Testis (tissue), 3 donors: Measurements from ENCODE around the gene UBASH3B. TPM values are rescaled to one million over a fixed set of nuclear protein-coding genes. Genes with fewer than 3 reads are reported as not detected.

ENCODE experiments used
- DNase-seq: peaks from one replicate; pipeline ENCODE4 v3.0.0-alpha.2; 2019
- H3K27ac ChIP-seq, 2 donors: fragments of 200-600 bp; sonication (generic); one replicate each; pipeline ENCODE4 v1.5.1; 2019
- H3K27me3 ChIP-seq: fragments of 200-600 bp; sonication (generic); one replicate; pipeline ENCODE4 v1.5.1; 2019
- H3K36me3 ChIP-seq: fragments of 200-600 bp; sonication (generic); one replicate; pipeline ENCODE4 v1.5.1; 2017; ENCODE audit warnings: low read depth; ENCODE audit errors: missing control alignments
- H3K4me1 ChIP-seq: fragments of 200-600 bp; sonication (generic); one replicate; pipeline ENCODE4 v1.5.1; 2019
- H3K4me3 ChIP-seq, 2 donors: fragments of 200-600 bp; sonication (generic); one replicate each; pipeline ENCODE4 v1.5.1; 2017 to 2019
- H3K9me3 ChIP-seq: fragments of 200-600 bp; sonication (generic); one replicate; pipeline ENCODE4 v1.5.1; 2017
- POLR2A ChIP-seq: fragments of 450-650 bp; IDR thresholded peaks from one replicate; pipeline ENCODE4 v1.6.1; 2017; ENCODE audit warnings: antibody characterized with exemption, mild to moderate bottlenecking, moderate library complexity
- WGBS, 2 donors: methylation state at CpG; one replicate each; pipeline ENCODE4 v1.1.5; 2018; 5-methylcytosine and 5-hydroxymethylcytosine counted together
- intact Hi-C: fragments of 100-400 bp; cut with DNase I; formaldehyde crosslinking; loops from one replicate; pipeline ENCODE4 v1.15.1; 2023; ENCODE audit warnings: low total_unique reads
- polyA plus RNA-seq: library from polyadenylated mRNA; stranded (reverse); fragments of 350-450 nt; fragmentation: Illumina TruSeq; extraction: RNeasy Lipid Tissue Mini Kit (QIAGEN cat#74804); gene quantifications from one replicate; pipeline ENCODE4 v1.2.3, GENCODE V29; 2014; ENCODE audit warnings: low read depth, low replicate concordance; ENCODE audit not compliant: insufficient read depth
- total RNA-seq, 2 donors: library from RNA; depleted of rRNA; stranded (reverse); fragments of >200 nt; gene quantifications; one replicate each; pipeline ENCODE4 v1.2.3, GENCODE V29; 2016
- TF ChIP-seq, protein P1 (sequence below), 3 experiments: fragments of 450-650 bp in 2 of 3; fragments of 200-600 bp in 1 of 3; sonication (generic) in 1 of 3; IDR thresholded peaks; one replicate each; pipeline ENCODE4 v1.5.1; 2016 to 2019; ENCODE audit warnings: antibody characterized with exemption in 3 of 3, mild to moderate bottlenecking in 2 of 3, moderate library complexity in 1 of 3

The UBASH3B gene
- total and polyA plus RNA-seq, 3 donors from 2014 or later, result 3.9 to 20.4 (median 14.6) TPM

- intact Hi-C loops, result no loop called here
- WGBS, 2 donors, result 78 to 81% methylated on average over 10 of the region's 10 CpGs
- TF ChIP-seq POLR2A, result no peak
- TF ChIP-seq, protein P1, sequence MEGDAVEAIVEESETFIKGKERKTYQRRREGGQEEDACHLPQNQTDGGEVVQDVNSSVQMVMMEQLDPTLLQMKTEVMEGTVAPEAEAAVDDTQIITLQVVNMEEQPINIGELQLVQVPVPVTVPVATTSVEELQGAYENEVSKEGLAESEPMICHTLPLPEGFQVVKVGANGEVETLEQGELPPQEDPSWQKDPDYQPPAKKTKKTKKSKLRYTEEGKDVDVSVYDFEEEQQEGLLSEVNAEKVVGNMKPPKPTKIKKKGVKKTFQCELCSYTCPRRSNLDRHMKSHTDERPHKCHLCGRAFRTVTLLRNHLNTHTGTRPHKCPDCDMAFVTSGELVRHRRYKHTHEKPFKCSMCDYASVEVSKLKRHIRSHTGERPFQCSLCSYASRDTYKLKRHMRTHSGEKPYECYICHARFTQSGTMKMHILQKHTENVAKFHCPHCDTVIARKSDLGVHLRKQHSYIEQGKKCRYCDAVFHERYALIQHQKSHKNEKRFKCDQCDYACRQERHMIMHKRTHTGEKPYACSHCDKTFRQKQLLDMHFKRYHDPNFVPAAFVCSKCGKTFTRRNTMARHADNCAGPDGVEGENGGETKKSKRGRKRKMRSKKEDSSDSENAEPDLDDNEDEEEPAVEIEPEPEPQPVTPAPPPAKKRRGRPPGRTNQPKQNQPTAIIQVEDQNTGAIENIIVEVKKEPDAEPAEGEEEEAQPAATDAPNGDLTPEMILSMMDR (IDR thresholded peaks at IDR 0.05), result no peak
- no peak for DNase-seq
- no peaks in the 10 kb centered on the region for H3K27me3 ChIP-seq
- H3K9me3 ChIP-seq, result no peaks in the 10 kb centered on the region
- no peak overlapping the region for H3K4me3 ChIP-seq
- no peak overlapping the region for H3K27ac ChIP-seq
- H3K36me3 ChIP-seq, result no peaks in the 10 kb centered on the region
- H3K4me1 ChIP-seq, result no peaks in the 10 kb centered on the region
Measured at GRCh38 chr11:122843281-122844141, 188.0 kb downstream of the UBASH3B start.

DNA sequence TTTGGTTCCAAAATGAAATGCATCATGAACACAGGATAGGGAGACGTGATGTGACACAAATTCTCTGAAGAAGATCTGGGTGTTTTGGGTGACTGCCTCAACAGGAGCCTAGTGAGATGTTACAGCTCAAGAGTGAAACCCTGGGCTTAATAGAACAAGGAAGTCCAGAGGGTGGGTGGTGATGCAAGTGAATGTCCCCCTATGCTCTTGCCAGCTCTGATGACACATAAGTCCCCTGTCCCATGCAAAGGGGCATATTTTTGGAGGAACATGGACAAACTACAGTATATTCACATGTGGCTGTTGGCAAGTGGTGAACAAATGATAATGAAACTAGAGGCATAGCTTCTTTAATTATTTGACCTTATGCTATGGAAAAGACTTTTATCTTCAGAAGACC is 191.9 kb downstream of the UBASH3B start:
- Histone ChIP-seq H3K4me3 (no peak overlapping the region), H3K27me3 (no peaks in the 10 kb centered on the region), H3K9me3 (no peaks in the 10 kb centered on the region), H3K4me1 (no peaks in the 10 kb centered on the region), H3K27ac (no peak overlapping the region), H3K36me3 (no peaks in the 10 kb centered on the region)
- no peak for DNase-seq
- intact Hi-C loops, result no loop called here
- 40 to 93% methylated on average over 1 of the region's 1 CpG for WGBS, 2 donors
- TF ChIP-seq, protein P1 (IDR thresholded peaks at IDR 0.05), result no peak
- no peak for TF ChIP-seq POLR2A

DNA sequence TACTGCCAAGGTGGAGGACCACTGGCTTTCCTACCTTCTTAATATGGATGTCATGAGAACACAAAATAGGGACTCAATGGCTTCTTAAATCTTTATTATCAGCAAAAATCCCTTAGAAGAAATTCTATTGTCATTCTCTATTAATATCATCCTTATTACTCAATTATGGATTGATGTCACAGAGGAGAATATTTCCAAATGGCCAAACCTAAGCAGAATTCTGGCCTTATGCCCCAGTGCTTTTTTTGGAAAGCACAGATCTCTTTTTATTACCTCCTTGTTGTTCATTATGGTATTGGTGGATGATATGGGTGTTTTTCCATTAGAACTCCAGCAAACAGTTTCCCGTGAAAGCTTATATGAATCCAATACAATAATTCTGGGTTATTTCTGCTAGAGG is 192.7 kb downstream of the UBASH3B start:
- no peak overlapping the region for H3K4me3 ChIP-seq
- TF ChIP-seq POLR2A, result no peak
- TF ChIP-seq, protein P1 (IDR thresholded peaks at IDR 0.05), result no peak
- no peaks in the 10 kb centered on the region for H3K27me3 ChIP-seq
- H3K9me3 ChIP-seq, result no peaks in the 10 kb centered on the region
- H3K36me3 ChIP-seq, result no peaks in the 10 kb centered on the region
- H3K27ac ChIP-seq, result no peak overlapping the region
- WGBS, 2 donors, result 64 to 85% methylated on average over 1 of the region's 1 CpG
- DNase-seq, result no peak
- intact Hi-C loops, result no loop called here
- H3K4me1 ChIP-seq, result no peaks in the 10 kb centered on the region

GRCh38 chr11:122850076-122850631 is 194.6 kb downstream of the UBASH3B start:
- Histone ChIP-seq H3K27ac (no peak overlapping the region), H3K4me3 (no peak overlapping the region), H3K4me1 (no peaks in the 10 kb centered on the region), H3K9me3 (no peaks in the 10 kb centered on the region), H3K27me3 (no peaks in the 10 kb centered on the region), H3K36me3 (no peaks in the 10 kb centered on the region)
- 80 to 82% methylated on average over 7 of the region's 7 CpGs for WGBS, 2 donors
- TF ChIP-seq POLR2A, result no peak
- TF ChIP-seq, protein P1 (IDR thresholded peaks at IDR 0.05), result no peak
- intact Hi-C loops, result loop anchor here (10.0 kb wide), 1 partner anchor 215 kb away; no protein-coding TSS in a partner anchor
- no peak for DNase-seq
